ENCODE measurements around the gene NREP.

DNA sequence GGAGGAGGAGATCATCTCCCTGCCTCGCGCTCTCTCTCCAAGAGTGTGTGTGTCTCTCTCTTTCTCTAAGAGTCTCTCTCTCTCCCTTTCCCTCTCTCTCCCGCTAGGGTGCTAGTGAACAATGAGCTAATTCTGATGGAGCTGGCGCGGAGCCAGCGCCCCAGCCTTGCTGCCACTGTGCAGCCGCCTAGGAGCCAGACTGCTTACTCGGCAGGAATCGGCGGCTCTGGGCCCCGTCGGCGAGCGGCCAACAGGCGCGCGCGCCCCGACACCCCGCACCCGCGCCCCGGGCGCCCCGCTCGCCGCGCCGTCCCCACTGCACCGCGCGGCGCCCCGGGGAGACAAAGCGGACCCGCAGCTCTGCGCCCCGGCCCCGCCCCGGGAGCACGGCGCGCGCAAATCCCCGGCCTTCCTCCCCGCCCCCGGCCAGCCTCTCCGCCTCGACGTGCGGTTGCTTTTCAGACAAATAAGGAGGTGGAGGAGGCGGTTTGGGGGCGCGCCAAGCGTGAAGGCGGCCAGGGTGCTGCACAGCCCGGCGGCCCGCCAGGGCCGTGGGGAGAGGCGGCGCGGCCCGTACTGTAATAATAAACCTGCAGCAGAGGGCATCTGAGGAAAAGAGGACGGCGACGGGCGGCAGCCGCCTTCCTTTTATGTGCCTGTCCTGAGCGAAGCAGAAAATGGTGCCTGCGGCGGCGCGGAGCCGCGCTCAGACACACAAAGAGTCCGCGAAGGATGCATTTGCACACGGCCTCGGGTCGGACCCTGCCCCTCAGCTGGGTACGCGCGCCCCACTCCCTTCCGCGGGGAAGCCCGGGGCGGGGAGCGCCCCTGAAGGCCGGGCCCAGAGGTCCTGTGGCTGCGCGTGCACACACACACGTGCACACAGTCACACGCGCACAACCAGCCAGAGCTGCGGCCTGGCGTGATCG lies 625 bp upstream of the NREP start:
- TF ChIP-seq EZH2 (IDR thresholded peaks at IDR 0.05) = no peak
- peak; percentile 76 for TF ChIP-seq POLR2AphosphoS5 (IDR thresholded peaks at IDR 0.05; ENCODE audit: borderline replicate concordance, low read depth, low read length)
- no peak for TF ChIP-seq FOXP2 (optimal IDR thresholded peaks at IDR 0.05; ENCODE audit: control extremely low read depth, extremely low read length, insufficient read depth)

Measured in SK-N-MC (cell line).